RCC 7860 (cell line): ENCODE measurements around the gene SLC12A3.
A peak's percentile ranks its signal among the peaks of the same experiment; 100 is the strongest.
"Not testable (repeated sequence)": the region's sequence is repeated elsewhere in the genome, so short reads cannot be mapped to it uniquely, and the experiment has no call there.

Experiments used
- DNase-seq: peaks from one replicate; pipeline ENCODE4 v3.0.0-alpha.2; 2015; ENCODE audit warnings: low spot score
- FAIRE-seq: peaks from 2 replicates; lab custom pipeline; 2012; peaks lifted over from hg19 to GRCh38; lab: Jason Lieb, UNC

Gene SLC12A3

GRCh38 chr16:56866955-56867830, 2.2 kb downstream of the SLC12A3 start:
- DNase-seq = peak; percentile 25
- peak; percentile 28 for FAIRE-seq

GRCh38 chr16:56868175-56868574, 3.2 kb downstream of the SLC12A3 start:
- FAIRE-seq = no peak
- no peak for DNase-seq

GRCh38 chr16:56868766-56869165, 3.8 kb downstream of the SLC12A3 start:
- peak; percentile 24 for DNase-seq
- FAIRE-seq = peak; percentile 21

GRCh38 chr16:56869513-56870275, 4.7 kb downstream of the SLC12A3 start:
- DNase-seq (peak; percentile 38), FAIRE-seq (no peak)

- no peak for FAIRE-seq
- DNase-seq = no peak
These were observed 5.4 kb downstream of the SLC12A3 start for GRCh38 chr16:56870276-56870888.

- FAIRE-seq = no peak
- DNase-seq = peak; percentile 50
These were observed 6.2 kb downstream of the SLC12A3 start for GRCh38 chr16:56871172-56871593.

GRCh38 chr16:56872863-56873391, 7.9 kb downstream of the SLC12A3 start:
- no peak for DNase-seq

GRCh38 chr16:56874800-56875199, 9.8 kb downstream of the SLC12A3 start:
- FAIRE-seq (no peak), DNase-seq (no peak)

More at GRCh38 chr16:56872863-56873391, 7.9 kb downstream of the SLC12A3 start:
- FAIRE-seq = no peak

- DNase-seq (no peak), FAIRE-seq (no peak)
These were observed 11.0 kb downstream of the SLC12A3 start for GRCh38 chr16:56876048-56876447.

GRCh38 chr16:56877486-56878182, 12.6 kb downstream of the SLC12A3 start:
- no peak for FAIRE-seq

GRCh38 chr16:56878282-56878854, 13.4 kb downstream of the SLC12A3 start:
- FAIRE-seq (no peak), DNase-seq (no peak)

More at GRCh38 chr16:56877486-56878182, 12.6 kb downstream of the SLC12A3 start:
- DNase-seq = no peak

- FAIRE-seq (no peak), DNase-seq (no peak)
These were observed 14.3 kb downstream of the SLC12A3 start for GRCh38 chr16:56879276-56879675.

GRCh38 chr16:56880176-56880575, 15.2 kb downstream of the SLC12A3 start:
- FAIRE-seq (no peak), DNase-seq (no peak)

GRCh38 chr16:56880685-56881084, 15.7 kb downstream of the SLC12A3 start:
- FAIRE-seq (no peak), DNase-seq (no peak)

GRCh38 chr16:56882077-56882800, 17.2 kb downstream of the SLC12A3 start:
- FAIRE-seq = no peak
- no peak for DNase-seq

GRCh38 chr16:56883586-56883985, 18.6 kb downstream of the SLC12A3 start:
- no peak for FAIRE-seq

GRCh38 chr16:56884026-56884582, 19.1 kb downstream of the SLC12A3 start:
- FAIRE-seq = no peak
- DNase-seq = no peak

More at GRCh38 chr16:56883586-56883985, 18.6 kb downstream of the SLC12A3 start:
- no peak for DNase-seq

GRCh38 chr16:56884929-56885328, 19.9 kb downstream of the SLC12A3 start:
- FAIRE-seq = not testable (repeated sequence)

More at GRCh38 chr16:56884929-56885328, 19.9 kb downstream of the SLC12A3 start:
- DNase-seq = not testable (repeated sequence)
